ENCODE results near the gene UNC13B.
"Not testable (repeated sequence)": the region's sequence is repeated elsewhere in the genome, so short reads cannot be mapped to it uniquely, and the experiment has no call there.

UNC13B gene

DNA sequence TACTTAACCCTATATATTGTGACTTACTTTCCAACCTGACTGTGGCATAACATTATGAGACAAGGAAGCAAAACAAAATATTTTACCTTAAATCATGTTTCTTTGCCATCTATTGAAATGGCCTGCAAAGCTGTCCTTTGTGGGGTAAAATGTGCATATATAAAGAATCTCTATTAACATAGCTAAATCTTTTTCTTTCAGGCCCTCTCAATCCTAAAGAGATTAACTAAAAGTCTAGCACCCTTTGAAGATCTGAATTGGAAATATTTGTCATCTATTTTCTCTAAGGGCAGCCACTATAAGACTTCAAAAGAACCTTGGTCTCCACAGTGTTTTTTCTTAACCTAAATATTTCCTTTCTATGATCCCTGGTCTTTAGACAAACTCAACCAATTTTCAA is 5.0 kb upstream of the UNC13B start:
- no peaks in the 10 kb centered on the region for H3K9me3 ChIP-seq (ENCODE audit: control insufficient read depth, insufficient read depth, low read depth, low read length)
- no peak overlapping the region for H3K27ac ChIP-seq (ENCODE audit: extremely low read depth, low read depth, low read length)
- ChIA-PET POLR2A (no interaction called here), CTCF (no interaction called here)
- H3K4me3 ChIP-seq (ENCODE audit: low read depth, low read length), result no peak overlapping the region
- TF ChIP-seq ZNF549 (tag by site-specific recombination; IDR thresholded peaks at IDR 0.05) (no peak), ZNF274 (IDR thresholded peaks at IDR 0.05; ENCODE audit: low read length) (no peak), ZNF274 (tag by site-specific recombination; IDR thresholded peaks at IDR 0.05; ENCODE audit: borderline replicate concordance) (no peak), ZNF221 (tag by site-specific recombination; IDR thresholded peaks at IDR 0.05; ENCODE audit: borderline replicate concordance) (no peak)
- TF ChIP-seq, protein P1, sequence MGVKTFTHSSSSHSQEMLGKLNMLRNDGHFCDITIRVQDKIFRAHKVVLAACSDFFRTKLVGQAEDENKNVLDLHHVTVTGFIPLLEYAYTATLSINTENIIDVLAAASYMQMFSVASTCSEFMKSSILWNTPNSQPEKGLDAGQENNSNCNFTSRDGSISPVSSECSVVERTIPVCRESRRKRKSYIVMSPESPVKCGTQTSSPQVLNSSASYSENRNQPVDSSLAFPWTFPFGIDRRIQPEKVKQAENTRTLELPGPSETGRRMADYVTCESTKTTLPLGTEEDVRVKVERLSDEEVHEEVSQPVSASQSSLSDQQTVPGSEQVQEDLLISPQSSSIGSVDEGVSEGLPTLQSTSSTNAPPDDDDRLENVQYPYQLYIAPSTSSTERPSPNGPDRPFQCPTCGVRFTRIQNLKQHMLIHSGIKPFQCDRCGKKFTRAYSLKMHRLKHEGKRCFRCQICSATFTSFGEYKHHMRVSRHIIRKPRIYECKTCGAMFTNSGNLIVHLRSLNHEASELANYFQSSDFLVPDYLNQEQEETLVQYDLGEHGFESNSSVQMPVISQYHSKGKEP (tag by site-specific recombination; IDR thresholded peaks at IDR 0.05), result no peak
- no peaks in the 10 kb centered on the region for H3K36me3 ChIP-seq (ENCODE audit: control insufficient read depth in 2 of 2, insufficient read depth in 1 of 2, low read length in 2 of 2)
- H3K4me1 ChIP-seq (ENCODE audit: control insufficient read depth, insufficient read depth, low read length), result peaks cover 2% of the 10 kb centered on the region; the same call in 1 of the 2 replicates

DNA sequence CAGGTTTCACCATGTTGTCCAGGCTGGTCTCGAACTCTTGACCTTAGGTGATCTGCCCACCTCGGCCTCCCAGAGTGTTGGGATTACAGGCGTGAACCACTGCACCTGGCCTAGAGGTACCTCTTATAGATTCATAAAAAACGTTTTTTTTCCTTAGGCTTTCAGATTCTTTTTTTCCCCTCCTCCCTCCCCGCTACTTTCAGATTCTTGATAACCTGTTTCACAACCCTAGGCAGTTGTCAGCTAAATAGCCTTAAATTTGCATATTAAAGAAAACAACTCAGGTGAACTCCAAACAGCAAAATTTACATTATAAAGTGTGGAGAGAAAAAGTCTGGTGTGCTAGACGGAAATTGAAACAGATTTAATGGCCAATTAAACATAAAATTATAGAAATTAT is 4.0 kb upstream of the UNC13B start:
- POLR2A ChIA-PET; H3K4me3 ChIP-seq (ENCODE audit: low read depth, low read length); H3K9me3 ChIP-seq (ENCODE audit: control insufficient read depth, insufficient read depth, low read depth, low read length); H3K27ac ChIP-seq (ENCODE audit: extremely low read depth, low read depth, low read length); H3K36me3 ChIP-seq (ENCODE audit: control insufficient read depth in 2 of 2, insufficient read depth in 1 of 2, low read length in 2 of 2); H3K4me1 ChIP-seq (ENCODE audit: control insufficient read depth, insufficient read depth, low read length): not testable (repeated sequence)
- CTCF ChIA-PET, result interaction anchor here (0.9 kb wide), 1 partner anchor 101 kb away, joined by 4 read pairs; no protein-coding TSS in a partner anchor

DNA sequence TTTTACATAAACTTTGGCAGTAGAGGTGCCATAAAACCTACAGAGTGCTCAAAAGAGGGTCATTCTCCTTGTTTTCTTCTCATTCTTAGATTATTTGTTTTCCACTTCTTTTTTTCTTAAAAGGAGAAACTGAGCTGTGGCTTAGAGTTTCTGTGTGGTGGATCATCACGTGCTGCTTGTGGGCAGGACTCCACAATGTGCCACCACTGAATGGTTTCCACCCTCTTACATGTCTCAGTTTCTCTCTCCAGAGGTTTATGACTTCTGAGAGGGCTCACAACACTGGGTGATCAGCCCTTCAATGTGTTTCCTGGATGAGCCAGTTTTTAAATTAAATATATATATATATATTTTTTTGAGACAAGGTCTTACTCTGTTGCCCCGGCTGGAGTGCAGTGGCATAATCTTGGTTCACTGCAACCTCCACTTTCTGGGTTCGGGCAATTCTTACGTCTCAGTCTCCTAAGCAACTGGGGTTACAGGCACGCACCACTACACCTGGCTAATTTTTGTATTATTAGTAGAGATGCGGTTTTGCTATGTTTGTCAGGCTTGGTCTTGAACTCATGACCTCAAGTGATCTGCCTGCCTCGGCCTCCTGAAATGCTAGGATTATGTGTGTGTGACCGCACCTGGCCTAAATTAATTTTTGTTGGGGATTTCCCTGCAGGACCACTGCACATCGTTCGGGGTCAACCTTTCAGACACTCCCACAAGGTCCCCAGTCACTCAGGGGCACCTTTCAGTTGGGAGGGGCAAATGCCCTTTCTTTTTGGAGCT is 3.1 kb upstream of the UNC13B start:
- Histone ChIP-seq H3K36me3 (ENCODE audit: control insufficient read depth in 2 of 2, insufficient read depth in 1 of 2, low read length in 2 of 2) (no peaks in the 10 kb centered on the region), H3K4me1 (ENCODE audit: control insufficient read depth, insufficient read depth, low read length) (peaks cover 7% of the 10 kb centered on the region), H3K4me3 (ENCODE audit: low read depth, low read length) (no peak overlapping the region), H3K9me3 (ENCODE audit: control insufficient read depth, insufficient read depth, low read depth, low read length) (no peaks in the 10 kb centered on the region), H3K27ac (ENCODE audit: extremely low read depth, low read depth, low read length) (no peak overlapping the region)
- CTCF ChIA-PET, result interaction anchor here (0.9 kb wide), 1 partner anchor 100 kb away, joined by 4 read pairs; no protein-coding TSS in a partner anchor
- POLR2A ChIA-PET, result no interaction called here
- TF ChIP-seq ZNF473 (tag by site-specific recombination; IDR thresholded peaks at IDR 0.05) (no peak), ZNF514 (tag by site-specific recombination; IDR thresholded peaks at IDR 0.05) (no peak), ZNF354C (tag by site-specific recombination; IDR thresholded peaks at IDR 0.05; ENCODE audit: borderline replicate concordance, low read depth) (no peak), ZSCAN30 (tag by site-specific recombination; IDR thresholded peaks at IDR 0.05) (no peak), ZNF623 (tag by site-specific recombination; IDR thresholded peaks at IDR 0.05) (no peak), ZNF157 (tag by site-specific recombination; IDR thresholded peaks at IDR 0.05) (no peak), ZNF274 (IDR thresholded peaks at IDR 0.05; ENCODE audit: low read length) (no peak), ZNF274 (tag by site-specific recombination; IDR thresholded peaks at IDR 0.05; ENCODE audit: borderline replicate concordance) (no peak), ZNF248 (tag by site-specific recombination; IDR thresholded peaks at IDR 0.05) (no peak), BCL11B (tag by site-specific recombination; IDR thresholded peaks at IDR 0.05; ENCODE audit: low read depth) (no peak)
- TF ChIP-seq, protein P2, sequence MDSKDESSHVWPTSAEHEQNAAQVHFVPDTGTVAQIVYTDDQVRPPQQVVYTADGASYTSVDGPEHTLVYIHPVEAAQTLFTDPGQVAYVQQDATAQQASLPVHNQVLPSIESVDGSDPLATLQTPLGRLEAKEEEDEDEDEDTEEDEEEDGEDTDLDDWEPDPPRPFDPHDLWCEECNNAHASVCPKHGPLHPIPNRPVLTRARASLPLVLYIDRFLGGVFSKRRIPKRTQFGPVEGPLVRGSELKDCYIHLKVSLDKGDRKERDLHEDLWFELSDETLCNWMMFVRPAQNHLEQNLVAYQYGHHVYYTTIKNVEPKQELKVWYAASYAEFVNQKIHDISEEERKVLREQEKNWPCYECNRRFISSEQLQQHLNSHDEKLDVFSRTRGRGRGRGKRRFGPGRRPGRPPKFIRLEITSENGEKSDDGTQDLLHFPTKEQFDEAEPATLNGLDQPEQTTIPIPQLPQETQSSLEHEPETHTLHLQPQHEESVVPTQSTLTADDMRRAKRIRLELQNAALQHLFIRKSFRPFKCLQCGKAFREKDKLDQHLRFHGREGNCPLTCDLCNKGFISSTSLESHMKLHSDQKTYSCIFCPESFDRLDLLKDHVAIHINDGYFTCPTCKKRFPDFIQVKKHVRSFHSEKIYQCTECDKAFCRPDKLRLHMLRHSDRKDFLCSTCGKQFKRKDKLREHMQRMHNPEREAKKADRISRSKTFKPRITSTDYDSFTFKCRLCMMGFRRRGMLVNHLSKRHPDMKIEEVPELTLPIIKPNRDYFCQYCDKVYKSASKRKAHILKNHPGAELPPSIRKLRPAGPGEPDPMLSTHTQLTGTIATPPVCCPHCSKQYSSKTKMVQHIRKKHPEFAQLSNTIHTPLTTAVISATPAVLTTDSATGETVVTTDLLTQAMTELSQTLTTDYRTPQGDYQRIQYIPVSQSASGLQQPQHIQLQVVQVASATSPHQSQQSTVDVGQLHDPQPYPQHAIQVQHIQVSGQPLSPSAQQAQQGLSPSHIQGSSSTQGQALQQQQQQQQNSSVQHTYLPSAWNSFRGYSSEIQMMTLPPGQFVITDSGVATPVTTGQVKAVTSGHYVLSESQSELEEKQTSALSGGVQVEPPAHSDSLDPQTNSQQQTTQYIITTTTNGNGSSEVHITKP (tag by site-specific recombination; IDR thresholded peaks at IDR 0.05), result no peak
- TF ChIP-seq, protein P3, sequence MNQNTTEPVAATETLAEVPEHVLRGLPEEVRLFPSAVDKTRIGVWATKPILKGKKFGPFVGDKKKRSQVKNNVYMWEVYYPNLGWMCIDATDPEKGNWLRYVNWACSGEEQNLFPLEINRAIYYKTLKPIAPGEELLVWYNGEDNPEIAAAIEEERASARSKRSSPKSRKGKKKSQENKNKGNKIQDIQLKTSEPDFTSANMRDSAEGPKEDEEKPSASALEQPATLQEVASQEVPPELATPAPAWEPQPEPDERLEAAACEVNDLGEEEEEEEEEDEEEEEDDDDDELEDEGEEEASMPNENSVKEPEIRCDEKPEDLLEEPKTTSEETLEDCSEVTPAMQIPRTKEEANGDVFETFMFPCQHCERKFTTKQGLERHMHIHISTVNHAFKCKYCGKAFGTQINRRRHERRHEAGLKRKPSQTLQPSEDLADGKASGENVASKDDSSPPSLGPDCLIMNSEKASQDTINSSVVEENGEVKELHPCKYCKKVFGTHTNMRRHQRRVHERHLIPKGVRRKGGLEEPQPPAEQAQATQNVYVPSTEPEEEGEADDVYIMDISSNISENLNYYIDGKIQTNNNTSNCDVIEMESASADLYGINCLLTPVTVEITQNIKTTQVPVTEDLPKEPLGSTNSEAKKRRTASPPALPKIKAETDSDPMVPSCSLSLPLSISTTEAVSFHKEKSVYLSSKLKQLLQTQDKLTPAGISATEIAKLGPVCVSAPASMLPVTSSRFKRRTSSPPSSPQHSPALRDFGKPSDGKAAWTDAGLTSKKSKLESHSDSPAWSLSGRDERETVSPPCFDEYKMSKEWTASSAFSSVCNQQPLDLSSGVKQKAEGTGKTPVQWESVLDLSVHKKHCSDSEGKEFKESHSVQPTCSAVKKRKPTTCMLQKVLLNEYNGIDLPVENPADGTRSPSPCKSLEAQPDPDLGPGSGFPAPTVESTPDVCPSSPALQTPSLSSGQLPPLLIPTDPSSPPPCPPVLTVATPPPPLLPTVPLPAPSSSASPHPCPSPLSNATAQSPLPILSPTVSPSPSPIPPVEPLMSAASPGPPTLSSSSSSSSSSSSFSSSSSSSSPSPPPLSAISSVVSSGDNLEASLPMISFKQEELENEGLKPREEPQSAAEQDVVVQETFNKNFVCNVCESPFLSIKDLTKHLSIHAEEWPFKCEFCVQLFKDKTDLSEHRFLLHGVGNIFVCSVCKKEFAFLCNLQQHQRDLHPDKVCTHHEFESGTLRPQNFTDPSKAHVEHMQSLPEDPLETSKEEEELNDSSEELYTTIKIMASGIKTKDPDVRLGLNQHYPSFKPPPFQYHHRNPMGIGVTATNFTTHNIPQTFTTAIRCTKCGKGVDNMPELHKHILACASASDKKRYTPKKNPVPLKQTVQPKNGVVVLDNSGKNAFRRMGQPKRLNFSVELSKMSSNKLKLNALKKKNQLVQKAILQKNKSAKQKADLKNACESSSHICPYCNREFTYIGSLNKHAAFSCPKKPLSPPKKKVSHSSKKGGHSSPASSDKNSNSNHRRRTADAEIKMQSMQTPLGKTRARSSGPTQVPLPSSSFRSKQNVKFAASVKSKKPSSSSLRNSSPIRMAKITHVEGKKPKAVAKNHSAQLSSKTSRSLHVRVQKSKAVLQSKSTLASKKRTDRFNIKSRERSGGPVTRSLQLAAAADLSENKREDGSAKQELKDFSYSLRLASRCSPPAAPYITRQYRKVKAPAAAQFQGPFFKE (tag by site-specific recombination; IDR thresholded peaks at IDR 0.05; ENCODE audit: borderline replicate concordance), result no peak
- TF ChIP-seq, protein P4, sequence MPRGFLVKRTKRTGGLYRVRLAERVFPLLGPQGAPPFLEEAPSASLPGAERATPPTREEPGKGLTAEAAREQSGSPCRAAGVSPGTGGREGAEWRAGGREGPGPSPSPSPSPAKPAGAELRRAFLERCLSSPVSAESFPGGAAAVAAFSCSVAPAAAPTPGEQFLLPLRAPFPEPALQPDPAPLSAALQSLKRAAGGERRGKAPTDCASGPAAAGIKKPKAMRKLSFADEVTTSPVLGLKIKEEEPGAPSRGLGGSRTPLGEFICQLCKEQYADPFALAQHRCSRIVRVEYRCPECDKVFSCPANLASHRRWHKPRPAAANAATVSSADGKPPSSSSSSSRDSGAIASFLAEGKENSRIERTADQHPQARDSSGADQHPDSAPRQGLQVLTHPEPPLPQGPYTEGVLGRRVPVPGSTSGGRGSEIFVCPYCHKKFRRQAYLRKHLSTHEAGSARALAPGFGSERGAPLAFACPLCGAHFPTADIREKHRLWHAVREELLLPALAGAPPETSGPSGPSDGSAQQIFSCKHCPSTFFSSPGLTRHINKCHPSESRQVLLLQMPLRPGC (tag by site-specific recombination; IDR thresholded peaks at IDR 0.05), result no peak
